ENCODE data around the gene GMDS. TPM values are rescaled to one million over a fixed set of nuclear protein-coding genes. Genes with fewer than 3 reads are reported as not detected.

GMDS gene
- total and polyA plus RNA-seq, 2 of the 13 experiments (the other 11 are each of a cell fraction or from before 2014, with no cell fraction given): 64.4 to 112 TPM

DNA sequence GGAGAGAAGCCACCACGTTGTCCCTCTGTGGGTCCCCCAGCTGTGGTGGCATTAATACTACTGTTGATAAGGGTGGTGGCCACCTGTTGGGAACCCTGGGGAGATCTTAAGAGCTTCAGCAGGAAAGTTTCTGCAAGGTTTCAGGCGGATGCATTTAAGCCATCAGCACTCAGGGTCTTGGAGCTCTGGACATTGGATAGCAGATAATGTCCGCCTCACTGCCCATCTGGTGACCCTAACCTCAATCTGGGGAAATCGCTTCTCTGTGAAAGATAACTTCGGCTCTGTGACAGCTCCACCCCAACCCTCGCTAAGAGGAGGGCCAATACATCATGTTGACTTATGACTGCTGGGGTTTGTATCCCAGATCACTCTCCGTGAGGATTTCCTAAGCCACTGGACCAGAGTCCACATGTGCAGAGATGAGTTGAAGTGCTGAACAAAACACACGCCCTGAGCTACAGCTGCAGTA lies 542.8 kb downstream of the GMDS start (continued):
- TF ChIP-seq, protein P1, sequence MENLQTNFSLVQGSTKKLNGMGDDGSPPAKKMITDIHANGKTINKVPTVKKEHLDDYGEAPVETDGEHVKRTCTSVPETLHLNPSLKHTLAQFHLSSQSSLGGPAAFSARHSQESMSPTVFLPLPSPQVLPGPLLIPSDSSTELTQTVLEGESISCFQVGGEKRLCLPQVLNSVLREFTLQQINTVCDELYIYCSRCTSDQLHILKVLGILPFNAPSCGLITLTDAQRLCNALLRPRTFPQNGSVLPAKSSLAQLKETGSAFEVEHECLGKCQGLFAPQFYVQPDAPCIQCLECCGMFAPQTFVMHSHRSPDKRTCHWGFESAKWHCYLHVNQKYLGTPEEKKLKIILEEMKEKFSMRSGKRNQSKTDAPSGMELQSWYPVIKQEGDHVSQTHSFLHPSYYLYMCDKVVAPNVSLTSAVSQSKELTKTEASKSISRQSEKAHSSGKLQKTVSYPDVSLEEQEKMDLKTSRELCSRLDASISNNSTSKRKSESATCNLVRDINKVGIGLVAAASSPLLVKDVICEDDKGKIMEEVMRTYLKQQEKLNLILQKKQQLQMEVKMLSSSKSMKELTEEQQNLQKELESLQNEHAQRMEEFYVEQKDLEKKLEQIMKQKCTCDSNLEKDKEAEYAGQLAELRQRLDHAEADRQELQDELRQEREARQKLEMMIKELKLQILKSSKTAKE (CRISPR knock-in tag; IDR thresholded peaks at IDR 0.05; ENCODE audit: borderline replicate concordance): no peak
- TF ChIP-seq HOXA3 (CRISPR knock-in tag; IDR thresholded peaks at IDR 0.05): peak; percentile 60; the same call in 1 of the 2 replicates
- no peak for TF ChIP-seq ZNF720 (CRISPR knock-in tag; IDR thresholded peaks at IDR 0.05)
- TF ChIP-seq SPEN (CRISPR knock-in tag; IDR thresholded peaks at IDR 0.05; ENCODE audit: low read depth): no peak
- no peak for TF ChIP-seq SAFB2 (CRISPR knock-in tag; IDR thresholded peaks at IDR 0.05; ENCODE audit: borderline replicate concordance, low read depth)
- TF ChIP-seq MAZ (IDR thresholded peaks at IDR 0.05; ENCODE audit: borderline replicate concordance, low read depth, low read length): 0 out of 2 replicates have a peak, but pooled peaks have one; percentile 27
- TF ChIP-seq MAZ (CRISPR knock-in tag; IDR thresholded peaks at IDR 0.05; ENCODE audit: low read depth): no peak
- TF ChIP-seq ZNF292 (CRISPR knock-in tag; IDR thresholded peaks at IDR 0.05; ENCODE audit: borderline replicate concordance, low read depth): no peak
- 0 out of 2 replicates have a peak, but pooled peaks have one; percentile 23 for TF ChIP-seq TBX2 (CRISPR knock-in tag; IDR thresholded peaks at IDR 0.05; ENCODE audit: borderline replicate concordance)
- no peak for TF ChIP-seq NCOA2 (CRISPR knock-in tag; IDR thresholded peaks at IDR 0.05)
- TF ChIP-seq ZSCAN31 (CRISPR knock-in tag; IDR thresholded peaks at IDR 0.05; ENCODE audit: low read depth): no peak
- TF ChIP-seq, protein P2, sequence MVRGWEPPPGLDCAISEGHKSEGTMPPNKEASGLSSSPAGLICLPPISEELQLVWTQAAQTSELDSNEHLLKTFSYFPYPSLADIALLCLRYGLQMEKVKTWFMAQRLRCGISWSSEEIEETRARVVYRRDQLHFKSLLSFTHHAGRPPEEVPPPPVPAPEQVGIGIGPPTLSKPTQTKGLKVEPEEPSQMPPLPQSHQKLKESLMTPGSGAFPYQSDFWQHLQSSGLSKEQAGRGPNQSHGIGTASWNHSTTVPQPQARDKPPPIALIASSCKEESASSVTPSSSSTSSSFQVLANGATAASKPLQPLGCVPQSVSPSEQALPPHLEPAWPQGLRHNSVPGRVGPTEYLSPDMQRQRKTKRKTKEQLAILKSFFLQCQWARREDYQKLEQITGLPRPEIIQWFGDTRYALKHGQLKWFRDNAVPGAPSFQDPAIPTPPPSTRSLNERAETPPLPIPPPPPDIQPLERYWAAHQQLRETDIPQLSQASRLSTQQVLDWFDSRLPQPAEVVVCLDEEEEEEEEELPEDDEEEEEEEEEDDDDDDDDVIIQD (CRISPR knock-in tag; IDR thresholded peaks at IDR 0.05; ENCODE audit: low read depth): 0 out of 2 replicates have a peak, but pooled peaks have one; percentile 33
- TF ChIP-seq ZNF205 (CRISPR knock-in tag; IDR thresholded peaks at IDR 0.05): peak; percentile 60; the same call in 1 of the 2 replicates
- no peak for TF ChIP-seq RARG (CRISPR knock-in tag; IDR thresholded peaks at IDR 0.05; ENCODE audit: low read depth)
- TF ChIP-seq FOXK2 (IDR thresholded peaks at IDR 0.05): no peak; the same call in 1 of the 2 replicates
- no peak for TF ChIP-seq MEF2D (CRISPR knock-in tag; IDR thresholded peaks at IDR 0.05)
- TF ChIP-seq ZNF772 (CRISPR knock-in tag; IDR thresholded peaks at IDR 0.05): 0 out of 2 replicates have a peak, but pooled peaks have one; percentile 26
- TF ChIP-seq ZNF33A (CRISPR knock-in tag; IDR thresholded peaks at IDR 0.05; ENCODE audit: borderline replicate concordance): no peak
- TF ChIP-seq TOE1 (CRISPR knock-in tag; IDR thresholded peaks at IDR 0.05): no peak
- TF ChIP-seq, protein P3, sequence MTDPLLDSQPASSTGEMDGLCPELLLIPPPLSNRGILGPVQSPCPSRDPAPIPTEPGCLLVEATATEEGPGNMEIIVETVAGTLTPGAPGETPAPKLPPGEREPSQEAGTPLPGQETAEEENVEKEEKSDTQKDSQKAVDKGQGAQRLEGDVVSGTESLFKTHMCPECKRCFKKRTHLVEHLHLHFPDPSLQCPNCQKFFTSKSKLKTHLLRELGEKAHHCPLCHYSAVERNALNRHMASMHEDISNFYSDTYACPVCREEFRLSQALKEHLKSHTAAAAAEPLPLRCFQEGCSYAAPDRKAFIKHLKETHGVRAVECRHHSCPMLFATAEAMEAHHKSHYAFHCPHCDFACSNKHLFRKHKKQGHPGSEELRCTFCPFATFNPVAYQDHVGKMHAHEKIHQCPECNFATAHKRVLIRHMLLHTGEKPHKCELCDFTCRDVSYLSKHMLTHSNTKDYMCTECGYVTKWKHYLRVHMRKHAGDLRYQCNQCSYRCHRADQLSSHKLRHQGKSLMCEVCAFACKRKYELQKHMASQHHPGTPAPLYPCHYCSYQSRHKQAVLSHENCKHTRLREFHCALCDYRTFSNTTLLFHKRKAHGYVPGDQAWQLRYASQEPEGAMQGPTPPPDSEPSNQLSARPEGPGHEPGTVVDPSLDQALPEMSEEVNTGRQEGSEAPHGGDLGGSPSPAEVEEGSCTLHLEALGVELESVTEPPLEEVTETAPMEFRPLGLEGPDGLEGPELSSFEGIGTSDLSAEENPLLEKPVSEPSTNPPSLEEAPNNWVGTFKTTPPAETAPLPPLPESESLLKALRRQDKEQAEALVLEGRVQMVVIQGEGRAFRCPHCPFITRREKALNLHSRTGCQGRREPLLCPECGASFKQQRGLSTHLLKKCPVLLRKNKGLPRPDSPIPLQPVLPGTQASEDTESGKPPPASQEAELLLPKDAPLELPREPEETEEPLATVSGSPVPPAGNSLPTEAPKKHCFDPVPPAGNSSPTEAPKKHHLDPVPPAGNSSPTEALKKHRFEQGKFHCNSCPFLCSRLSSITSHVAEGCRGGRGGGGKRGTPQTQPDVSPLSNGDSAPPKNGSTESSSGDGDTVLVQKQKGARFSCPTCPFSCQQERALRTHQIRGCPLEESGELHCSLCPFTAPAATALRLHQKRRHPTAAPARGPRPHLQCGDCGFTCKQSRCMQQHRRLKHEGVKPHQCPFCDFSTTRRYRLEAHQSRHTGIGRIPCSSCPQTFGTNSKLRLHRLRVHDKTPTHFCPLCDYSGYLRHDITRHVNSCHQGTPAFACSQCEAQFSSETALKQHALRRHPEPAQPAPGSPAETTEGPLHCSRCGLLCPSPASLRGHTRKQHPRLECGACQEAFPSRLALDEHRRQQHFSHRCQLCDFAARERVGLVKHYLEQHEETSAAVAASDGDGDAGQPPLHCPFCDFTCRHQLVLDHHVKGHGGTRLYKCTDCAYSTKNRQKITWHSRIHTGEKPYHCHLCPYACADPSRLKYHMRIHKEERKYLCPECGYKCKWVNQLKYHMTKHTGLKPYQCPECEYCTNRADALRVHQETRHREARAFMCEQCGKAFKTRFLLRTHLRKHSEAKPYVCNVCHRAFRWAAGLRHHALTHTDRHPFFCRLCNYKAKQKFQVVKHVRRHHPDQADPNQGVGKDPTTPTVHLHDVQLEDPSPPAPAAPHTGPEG (CRISPR knock-in tag; IDR thresholded peaks at IDR 0.05): no peak
- TF ChIP-seq CEBPB (IDR thresholded peaks at IDR 0.05; ENCODE audit: borderline replicate concordance, low read depth, low read length): peak; percentile 54; the same call in 1 of the 2 replicates
- peak; percentile 22; the same call in 1 of the 2 replicates for TF ChIP-seq MYC (CRISPR knock-in tag; IDR thresholded peaks at IDR 0.05; ENCODE audit: borderline replicate concordance)
